SH-SY5Y (cell line): ENCODE measurements around the gene CIDEC.

ENCODE experiments used
- GATA2 ChIP-seq: IDR thresholded peaks from 2 replicates; pipeline ENCODE4 v1.6.1; 2011; ENCODE audit warnings: mild to moderate bottlenecking, low read depth, low read length
- GATA3 ChIP-seq: IDR thresholded peaks from 2 replicates; pipeline ENCODE4 v1.6.1; 2011; ENCODE audit warnings: low read depth, mild to moderate bottlenecking, low read length, moderate library complexity

GRCh38 chr3:9916734-9917680 is 37.0 kb upstream of the CIDEC start, which contains the start of gene IL17RC:
- TF ChIP-seq GATA2 (no peak), GATA3 (no peak)
